Fibroblast of skin of left quadriceps (primary cell): Measurements from ENCODE around the gene FARSA.
"Not testable (repeated sequence)": the region's sequence is repeated elsewhere in the genome, so short reads cannot be mapped to it uniquely, and the experiment has no call there.

Experiments
- DNase-seq, 2 experiments: peaks; one replicate each; pipeline ENCODE4 v3.0.0-alpha.2; 2013; ENCODE audit warnings: low read depth in 2 of 2

The FARSA gene

DNA sequence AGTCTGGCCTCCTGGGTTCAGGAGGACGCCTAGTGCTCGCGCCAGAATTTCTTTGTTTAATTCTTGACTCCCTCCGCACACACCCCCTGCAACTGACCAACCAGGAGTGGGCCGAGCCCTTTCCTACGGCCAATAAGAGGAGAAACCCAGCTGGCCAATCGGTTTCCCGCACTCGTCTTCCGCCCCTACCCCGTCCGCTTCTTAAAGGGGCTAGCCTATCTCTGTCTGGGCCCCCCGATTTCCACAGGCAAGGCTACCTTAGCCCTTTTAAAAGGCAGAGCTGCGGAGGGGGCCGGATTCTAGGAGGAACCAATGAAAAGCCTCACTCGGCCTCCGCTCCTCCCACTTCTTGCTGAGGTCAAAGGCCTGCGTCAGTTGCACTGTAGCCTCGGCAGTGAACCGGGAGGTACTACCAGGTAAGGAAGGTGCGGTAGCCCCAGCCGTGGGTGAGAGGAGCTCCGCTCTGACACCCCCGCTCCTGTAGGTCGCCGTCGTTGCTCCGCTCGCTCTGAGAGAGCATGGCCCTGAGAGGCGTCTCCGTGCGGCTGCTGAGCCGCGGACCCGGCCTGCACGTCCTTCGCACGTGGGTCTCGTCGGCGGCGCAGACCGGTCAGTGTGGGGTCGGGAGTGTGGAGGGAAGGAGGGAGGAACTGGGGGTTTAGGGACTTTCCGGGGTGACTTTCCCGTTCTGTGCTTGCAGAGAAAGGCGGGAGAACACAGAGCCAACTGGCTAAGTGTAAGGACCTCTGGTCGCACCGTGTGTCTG lies 42.5 kb downstream of the FARSA start, which contains the start of gene GCDH:
Gene GCDH (plus strand): TSS at position 374 of the 766 bp plus-strand sequence. CDS start 145 bp downstream, at position 519.
- DNase-seq, result peak; percentile 96

DNA sequence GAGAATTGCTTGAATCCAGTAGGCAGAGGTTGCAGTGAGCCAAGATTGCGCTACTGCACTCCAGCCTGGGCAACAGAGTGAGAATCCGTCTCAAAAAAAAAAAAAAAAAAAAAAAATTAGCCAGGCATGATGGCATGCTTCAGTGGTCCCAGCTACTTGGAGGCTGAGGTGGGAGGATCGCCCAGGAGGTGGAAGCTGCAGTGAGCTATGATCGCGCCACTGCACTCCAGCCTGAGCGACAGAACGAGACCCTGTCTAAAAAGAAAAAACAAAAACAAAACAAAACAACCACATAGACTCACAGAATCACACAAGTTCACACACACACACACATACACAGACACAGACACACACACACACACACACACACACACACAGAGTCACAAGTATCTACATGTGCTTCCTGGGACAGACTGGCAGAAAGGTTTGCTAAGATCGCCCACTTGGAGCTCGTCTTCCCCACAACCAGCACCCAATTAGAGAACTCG lies 43.2 kb downstream of the FARSA start:
- DNase-seq, result not testable (repeated sequence)

DNA sequence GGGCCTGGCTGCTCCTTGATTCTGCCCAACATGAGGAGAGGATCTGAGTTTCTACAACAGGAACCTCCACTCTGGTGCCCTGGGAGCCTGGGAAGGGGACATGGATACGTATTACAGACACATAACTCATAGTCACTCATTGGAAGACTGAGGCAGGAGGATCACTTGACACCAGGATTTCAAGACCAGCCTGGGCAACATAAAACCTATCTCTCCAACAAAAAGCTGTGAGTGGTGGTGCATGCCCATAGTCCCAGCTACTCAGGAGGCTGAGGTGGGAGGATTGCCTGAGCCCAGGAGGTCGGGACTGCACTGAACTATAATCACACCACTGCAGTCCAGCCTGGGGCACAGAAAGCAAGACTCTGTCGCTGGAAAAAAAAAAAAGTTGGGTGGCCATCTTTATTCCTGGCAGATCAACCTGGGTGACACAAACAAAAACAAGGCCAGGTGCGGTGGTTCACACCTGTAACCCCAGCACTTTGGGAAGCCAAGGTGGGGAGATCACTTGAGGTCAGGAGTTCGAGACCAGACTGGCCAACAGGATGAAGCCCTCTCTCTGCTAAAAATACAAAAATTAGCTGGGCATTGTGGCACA lies 45.4 kb downstream of the FARSA start:
- no peak for DNase-seq

- DNase-seq, result no peak
Observed at GRCh38 chr19:12886969-12887747, 46.4 kb downstream of the FARSA start, which contains the start of gene KLF1. TSS of gene KLF1 (minus strand) at chr19:12887201. CDS start at chr19:12887140, 61 bp downstream.

DNA sequence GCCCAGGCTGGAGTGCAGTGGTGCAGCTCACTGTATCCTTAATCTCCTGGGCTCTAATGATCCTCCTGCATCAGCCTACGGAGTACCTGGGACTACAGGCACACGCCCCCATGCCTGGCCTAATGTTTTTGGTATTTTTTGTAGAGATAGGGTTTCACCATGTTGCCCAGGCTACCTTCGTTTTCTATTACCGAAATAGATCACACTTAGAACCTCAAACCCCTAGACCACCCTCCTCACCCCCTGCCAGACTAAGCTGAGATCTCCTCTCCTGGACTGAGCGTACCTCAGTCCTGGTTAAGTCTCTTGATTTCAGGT lies 46.9 kb downstream of the FARSA start:
- DNase-seq, result no peak

GRCh38 chr19:12885749-12886650 lies 47.5 kb downstream of the FARSA start:
- no peak for DNase-seq

DNA sequence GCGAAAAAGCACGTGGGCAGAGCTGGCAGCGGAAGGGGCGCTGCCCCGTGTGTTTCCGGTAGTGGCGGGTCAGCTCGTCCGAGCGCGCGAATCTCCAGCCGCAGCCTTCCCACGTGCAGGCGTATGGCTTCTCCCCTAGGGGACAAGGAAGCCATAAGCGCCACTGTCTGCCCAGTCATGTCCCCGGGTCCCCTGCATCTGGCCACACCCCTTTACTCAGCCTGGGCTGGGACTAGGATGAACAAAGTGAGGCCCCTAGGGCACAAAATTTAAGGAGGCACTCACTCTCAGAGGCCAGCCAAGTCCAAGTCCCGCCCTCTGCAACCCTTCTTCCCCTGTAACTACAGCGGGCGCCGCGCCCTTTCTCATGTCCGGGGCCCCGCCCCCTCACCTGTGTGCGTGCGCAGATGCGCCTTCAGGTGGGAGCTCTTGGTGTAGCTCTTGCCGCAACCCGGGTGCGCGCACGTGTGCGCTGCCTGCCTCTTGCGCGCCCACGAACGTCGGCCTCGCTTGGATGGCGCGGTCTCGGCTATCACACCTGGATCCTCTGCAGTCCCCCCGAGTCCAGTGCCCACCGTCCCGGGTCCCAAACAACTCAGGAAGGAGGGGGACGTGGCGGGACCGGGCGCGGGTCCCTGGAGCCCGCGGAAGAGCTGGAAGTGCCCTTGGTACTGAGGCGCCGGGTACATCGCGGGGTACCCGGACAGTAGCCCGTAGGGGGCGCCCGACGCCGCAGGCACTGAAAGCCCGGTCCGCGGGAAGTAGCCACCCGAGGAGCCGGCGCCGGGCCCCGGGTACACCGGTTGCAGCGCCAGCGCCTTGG lies 48.4 kb downstream of the FARSA start:
- DNase-seq, result no peak

DNA sequence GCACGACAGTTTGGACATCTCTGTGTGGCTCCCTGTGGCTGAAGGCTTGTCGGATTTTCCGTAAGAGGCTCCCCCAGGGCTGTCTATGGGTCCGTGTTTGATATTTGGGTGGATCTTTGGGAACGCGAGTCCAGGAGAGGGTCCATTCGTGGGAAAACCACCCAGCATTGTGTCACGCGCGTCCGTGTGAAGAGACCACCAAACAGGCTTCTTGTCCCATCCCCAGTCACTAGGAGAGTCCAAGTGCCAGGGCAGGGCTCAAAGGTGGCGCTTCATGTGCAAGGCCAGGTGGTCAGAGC lies 48.9 kb downstream of the FARSA start:
- DNase-seq, result no peak

GRCh38 chr19:12884202-12884601 lies 49.3 kb downstream of the FARSA start:
- DNase-seq, result no peak

- DNase-seq, result no peak
Observed at GRCh38 chr19:12882589-12882988, 50.9 kb downstream of the FARSA start.

GRCh38 chr19:12881172-12881808 lies 52.2 kb downstream of the FARSA start, which contains the start of gene DNASE2:
TSS of gene DNASE2 (minus strand) at chr19:12881449. CDS start at chr19:12881375, 74 bp downstream.
- peak; percentile 69 to 74 for DNase-seq

- no peak for DNase-seq
Observed at GRCh38 chr19:12880551-12881171, 52.9 kb downstream of the FARSA start.

GRCh38 chr19:12875086-12875485 lies 58.4 kb downstream of the FARSA start:
- DNase-seq, result no peak

- no peak for DNase-seq
Observed at GRCh38 chr19:12873891-12874745, 59.4 kb downstream of the FARSA start.

DNA sequence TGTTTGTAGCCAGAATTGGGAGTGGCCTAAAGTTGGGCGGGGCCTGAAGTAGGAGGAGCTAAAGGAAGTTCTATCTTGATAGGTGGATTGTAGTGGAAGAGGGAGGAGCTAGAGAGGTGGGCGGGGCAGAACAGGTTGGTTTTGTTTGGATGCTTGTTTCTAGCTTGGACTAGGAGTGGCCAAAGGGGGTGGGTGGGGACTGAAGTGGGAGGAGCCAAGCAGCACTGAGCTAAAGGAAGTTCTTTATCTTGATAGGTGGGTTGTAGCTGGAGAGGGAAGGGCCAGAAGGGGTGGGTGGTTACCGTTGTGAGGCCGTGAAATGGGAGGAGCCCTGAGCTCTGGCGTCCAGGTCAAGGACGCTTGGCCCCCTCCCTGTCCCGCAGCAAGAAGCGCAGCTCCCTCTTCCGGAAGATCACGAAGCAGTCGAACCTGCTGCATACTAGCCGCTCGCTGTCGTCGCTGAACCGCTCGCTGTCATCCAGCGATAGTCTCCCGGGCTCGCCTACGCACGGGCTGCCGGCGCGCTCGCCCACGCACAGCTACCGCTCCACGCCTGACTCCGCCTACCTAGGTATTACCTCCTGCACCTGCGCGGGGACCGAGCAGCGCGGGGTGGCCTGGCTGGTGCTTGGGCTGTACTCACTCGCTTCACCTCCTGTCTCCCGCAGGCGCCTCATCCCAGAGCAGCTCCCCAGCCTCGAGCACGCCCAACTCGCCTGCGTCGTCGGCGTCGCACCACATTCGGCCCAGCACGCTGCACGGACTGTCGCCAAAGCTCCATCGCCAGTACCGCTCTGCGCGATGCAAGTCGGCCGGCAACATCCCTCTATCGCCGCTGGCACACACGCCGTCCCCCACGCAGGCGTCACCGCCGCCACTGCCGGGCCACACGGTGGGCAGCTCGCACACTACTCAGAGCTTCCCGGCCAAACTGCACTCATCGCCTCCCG lies 60.3 kb downstream of the FARSA start:
- peak in 1 of 2 experiments; percentile 11 for DNase-seq
